GM21576 (cell line): Measurements from ENCODE around the gene VWDE.

ENCODE experiments used
- ATAC-seq: cut with Tn5 transposase; IDR thresholded peaks from one replicate; pipeline ENCODE4 v1.9.1; 2021; ENCODE audit warnings: mild to moderate bottlenecking, moderate library complexity; ENCODE audit not compliant: unreplicated experiment

The VWDE gene

GRCh38 chr7:12328888-12329770 is 74.5 kb downstream of the VWDE start:
- no peak for ATAC-seq

DNA sequence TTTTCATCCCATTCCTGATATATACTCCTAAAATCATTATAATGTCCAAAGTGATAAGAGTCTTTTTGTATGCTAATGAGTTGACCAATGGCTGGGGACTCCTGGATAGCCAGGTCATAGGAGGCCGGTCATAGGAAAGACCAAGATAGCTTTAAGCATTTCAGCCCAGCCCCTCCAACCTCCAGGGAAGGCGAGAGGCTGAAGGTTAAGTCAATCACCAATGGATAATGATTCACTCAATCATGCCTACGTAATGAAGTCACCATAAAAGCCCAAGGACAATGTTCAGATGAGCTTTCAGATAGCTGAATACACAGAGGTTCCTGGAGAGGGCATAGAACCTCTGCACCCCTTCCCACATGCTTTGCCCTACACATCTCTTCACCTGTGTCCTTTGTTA is 75.7 kb downstream of the VWDE start:
- ATAC-seq, result no peak

DNA sequence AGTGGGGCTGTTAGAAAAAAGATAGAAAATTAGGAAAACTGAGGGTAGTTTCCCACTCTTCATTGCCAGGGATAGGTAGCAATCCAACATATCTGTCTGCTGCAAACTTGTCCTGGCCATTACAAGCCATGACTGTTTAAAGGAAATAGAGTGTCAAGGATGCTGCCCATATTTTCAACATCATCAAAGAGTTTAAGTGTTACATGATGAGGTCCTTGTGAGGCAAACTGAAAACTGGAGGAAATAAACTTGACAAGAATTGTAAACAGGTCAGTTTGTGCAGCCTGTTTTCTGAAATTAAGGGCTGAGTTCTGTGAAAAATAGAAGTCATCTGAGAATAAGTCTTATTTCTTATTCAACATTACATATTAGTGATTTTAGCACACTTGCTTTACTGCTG is 78.0 kb downstream of the VWDE start:
- ATAC-seq, result no peak

DNA sequence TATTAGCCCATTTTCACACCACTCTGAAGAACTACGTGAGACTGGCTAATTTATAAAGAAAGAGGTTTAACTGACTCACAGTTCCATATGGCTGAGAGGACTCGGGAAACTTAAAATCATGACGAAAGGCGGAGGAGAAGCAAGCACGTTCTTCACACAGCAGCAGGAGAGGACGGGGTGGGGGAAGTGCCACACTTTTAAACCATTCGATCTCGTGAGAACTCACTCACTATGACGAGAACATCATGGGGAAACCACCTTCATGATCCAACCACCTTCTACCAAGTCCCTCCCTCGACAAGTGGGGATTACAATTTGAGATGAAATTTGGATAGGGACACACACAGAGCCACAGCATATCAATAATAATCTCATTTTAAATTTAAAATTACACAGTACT is 80.2 kb downstream of the VWDE start:
- no peak for ATAC-seq

GRCh38 chr7:12322903-12323300 is 80.8 kb downstream of the VWDE start:
- ATAC-seq, result no peak

- no peak for ATAC-seq
Observed at GRCh38 chr7:12322284-12322902, 81.3 kb downstream of the VWDE start.

DNA sequence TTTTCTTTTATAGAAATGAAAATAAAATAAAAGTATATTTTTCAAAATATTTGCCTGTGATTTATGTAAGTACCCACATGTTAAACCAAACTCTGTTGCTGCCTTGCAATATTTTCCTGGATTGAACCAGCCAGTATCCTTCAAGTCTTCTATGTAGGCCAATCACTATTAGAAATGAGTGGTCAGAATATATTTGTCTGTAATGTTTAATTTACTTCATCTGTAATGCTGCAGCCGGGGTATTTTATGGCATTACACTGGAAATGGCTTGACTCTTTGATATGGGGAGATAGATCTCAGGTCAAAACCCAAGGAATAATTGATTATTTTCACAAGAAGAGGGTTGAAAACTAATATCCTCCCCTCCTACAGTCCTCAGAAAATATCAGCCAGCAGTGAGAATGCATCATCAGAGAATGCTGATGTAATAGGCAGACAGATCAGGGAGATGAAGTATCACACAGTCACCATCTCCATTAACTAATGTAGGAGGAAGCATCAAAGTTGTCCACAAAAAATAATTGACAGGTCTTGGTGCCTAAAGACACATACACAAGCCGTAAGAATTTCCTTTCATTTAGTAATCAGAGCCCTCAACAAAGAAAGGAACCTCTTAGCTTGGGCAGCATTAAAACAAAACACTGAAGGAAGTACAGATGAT is 82.5 kb downstream of the VWDE start:
- no peak for ATAC-seq

DNA sequence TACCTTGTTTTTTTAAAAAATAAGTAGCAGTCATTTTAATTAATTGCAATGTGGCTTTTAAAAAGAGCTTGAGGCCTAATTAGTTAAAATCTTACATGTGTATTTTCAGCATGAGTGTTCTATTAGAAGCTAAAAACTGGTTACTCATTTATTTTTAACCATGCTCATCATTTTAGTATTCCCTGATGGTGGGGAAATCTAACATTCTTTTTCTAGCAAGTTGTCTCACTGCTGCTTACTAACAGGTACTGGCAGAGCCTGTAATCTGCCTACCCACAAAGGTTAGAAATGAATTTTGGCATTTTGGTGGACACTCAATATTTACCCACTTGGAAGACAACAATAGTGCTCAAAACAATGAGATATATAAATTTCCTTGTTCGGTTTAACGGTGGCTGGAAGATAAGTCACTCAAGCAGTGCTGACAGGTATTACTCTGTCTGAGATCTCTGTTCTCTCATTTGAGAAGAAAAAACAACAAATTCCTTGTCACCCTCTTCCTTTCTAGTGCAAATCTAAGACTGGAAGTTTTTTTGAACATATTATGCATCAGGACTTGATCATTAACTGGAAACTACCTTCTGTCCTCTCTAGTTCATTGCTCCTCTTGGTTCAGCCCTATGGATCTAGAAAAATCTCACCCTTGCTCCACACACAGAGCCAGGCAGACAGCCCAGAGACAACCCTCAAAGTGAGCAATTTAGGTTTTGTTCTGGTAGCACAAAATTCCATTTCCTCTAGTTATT is 83.3 kb downstream of the VWDE start:
- no peak for ATAC-seq

- ATAC-seq, result no peak
Observed at GRCh38 chr7:12317675-12318074, 86.0 kb downstream of the VWDE start.

GRCh38 chr7:12316925-12317324 is 86.7 kb downstream of the VWDE start:
- no peak for ATAC-seq

- ATAC-seq, result no peak
Observed at GRCh38 chr7:12315049-12315448, 88.6 kb downstream of the VWDE start.

DNA sequence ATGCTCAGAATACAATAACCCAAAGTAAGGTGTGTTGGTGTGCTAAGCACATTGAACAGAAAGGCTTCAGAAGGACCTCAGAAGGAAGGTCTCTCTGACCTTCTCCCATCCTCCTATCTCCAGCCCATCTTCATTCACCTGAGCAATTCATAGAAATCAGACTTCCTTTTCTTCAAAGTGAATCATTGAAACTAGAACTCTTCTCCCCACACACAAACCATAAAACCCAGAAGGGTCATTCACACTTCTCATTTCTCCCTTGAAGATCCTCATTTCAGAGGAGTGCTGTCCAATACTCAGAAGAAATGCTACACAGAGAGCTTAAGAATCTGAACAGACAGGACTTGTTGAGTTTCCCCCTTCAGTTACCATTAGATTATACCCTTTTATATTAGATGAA is 89.5 kb downstream of the VWDE start:
- peak; percentile 53 for ATAC-seq

DNA sequence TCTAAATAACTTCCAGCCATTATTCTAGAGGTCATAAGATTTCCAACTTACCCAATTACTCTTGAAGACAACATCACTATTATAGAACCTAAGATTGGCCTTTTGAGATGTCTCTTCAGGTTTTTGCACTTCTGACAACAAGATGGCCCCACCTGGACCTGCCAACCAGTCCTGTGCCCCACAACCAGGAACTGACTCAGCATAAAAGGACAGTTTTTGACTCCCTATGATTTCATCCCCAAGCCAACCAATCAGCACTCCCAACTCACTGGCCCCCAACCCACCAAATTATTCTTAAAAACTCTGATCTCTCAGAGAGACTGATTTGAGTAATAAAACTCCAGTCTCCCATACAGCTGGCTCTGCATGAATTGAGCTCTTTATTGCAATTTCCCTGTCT is 98.2 kb downstream of the VWDE start:
- no peak for ATAC-seq

GRCh38 chr7:12303495-12303894 is 100.2 kb downstream of the VWDE start:
- ATAC-seq, result no peak

DNA sequence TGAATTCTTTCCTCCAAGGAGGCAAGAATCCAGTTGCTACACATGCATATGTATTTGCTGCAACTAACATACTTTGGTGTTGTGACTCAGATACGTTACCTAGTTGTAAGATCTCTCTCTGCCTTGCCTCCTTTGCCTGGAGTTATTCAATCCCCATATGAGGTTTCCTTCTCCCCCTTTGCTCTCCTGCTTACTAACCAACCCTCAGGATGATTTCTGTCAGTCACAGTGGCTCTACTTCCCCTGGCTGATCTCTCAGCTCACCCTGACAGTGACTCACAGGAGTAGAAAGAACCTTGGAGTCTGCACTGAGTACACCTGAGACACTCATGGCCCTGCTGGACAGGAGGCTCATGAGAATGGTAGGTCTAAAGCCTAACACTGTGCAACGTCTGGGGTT is 100.6 kb downstream of the VWDE start:
- no peak for ATAC-seq

- ATAC-seq, result no peak
Observed at GRCh38 chr7:12300415-12300814, 103.2 kb downstream of the VWDE start.

- no peak for ATAC-seq
Observed at GRCh38 chr7:12299367-12299766, 104.3 kb downstream of the VWDE start.

- no peak for ATAC-seq
Observed at GRCh38 chr7:12297283-12298108, 106.2 kb downstream of the VWDE start.

- ATAC-seq, result no peak
Observed at GRCh38 chr7:12296051-12296570, 107.6 kb downstream of the VWDE start.

DNA sequence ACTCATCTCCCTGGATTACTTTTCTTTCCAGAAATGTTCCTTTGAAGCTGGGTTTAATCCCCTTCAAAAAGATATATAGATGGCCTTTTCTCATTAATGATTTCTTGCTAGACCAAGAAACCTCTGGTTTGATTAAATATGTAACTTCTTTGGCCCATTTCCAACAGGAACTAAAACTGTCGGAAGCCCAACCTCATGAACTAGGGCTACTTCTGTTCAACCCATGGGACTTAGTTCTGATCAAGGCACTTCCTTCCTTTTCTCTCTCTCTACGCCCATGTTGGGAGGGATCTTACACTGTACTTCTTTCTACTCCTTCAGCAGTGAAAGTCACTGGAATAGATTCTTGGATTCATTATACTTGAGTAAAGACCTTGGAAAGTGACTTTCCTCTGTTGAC is 109.0 kb downstream of the VWDE start:
- no peak for ATAC-seq
